DND-41 (cell line): ENCODE results near the gene MED13.

Experiments used
- EZH2 ChIP-seq: IDR thresholded peaks from 3 replicates; pipeline ENCODE4 v1.6.1; 2012; ENCODE audit warnings: borderline replicate concordance, low read depth, mild to moderate bottlenecking, moderate library complexity, low read length, inconsistent platforms; ENCODE audit not compliant: severe bottlenecking
- TF ChIP-seq, protein P1 (sequence below): IDR thresholded peaks from 2 replicates; pipeline ENCODE4 v1.5.1; 2012; ENCODE audit warnings: borderline replicate concordance, low read length, moderate library complexity, mild to moderate bottlenecking; ENCODE audit not compliant: poor library complexity, severe bottlenecking; ENCODE audit errors: extremely low read depth

GRCh38 chr17:61897548-61898180, 167.4 kb downstream of the MED13 start:
- TF ChIP-seq, protein P1, sequence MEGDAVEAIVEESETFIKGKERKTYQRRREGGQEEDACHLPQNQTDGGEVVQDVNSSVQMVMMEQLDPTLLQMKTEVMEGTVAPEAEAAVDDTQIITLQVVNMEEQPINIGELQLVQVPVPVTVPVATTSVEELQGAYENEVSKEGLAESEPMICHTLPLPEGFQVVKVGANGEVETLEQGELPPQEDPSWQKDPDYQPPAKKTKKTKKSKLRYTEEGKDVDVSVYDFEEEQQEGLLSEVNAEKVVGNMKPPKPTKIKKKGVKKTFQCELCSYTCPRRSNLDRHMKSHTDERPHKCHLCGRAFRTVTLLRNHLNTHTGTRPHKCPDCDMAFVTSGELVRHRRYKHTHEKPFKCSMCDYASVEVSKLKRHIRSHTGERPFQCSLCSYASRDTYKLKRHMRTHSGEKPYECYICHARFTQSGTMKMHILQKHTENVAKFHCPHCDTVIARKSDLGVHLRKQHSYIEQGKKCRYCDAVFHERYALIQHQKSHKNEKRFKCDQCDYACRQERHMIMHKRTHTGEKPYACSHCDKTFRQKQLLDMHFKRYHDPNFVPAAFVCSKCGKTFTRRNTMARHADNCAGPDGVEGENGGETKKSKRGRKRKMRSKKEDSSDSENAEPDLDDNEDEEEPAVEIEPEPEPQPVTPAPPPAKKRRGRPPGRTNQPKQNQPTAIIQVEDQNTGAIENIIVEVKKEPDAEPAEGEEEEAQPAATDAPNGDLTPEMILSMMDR = no peak
- no peak for TF ChIP-seq EZH2
